ENCODE results near the gene ARID3C.

The ARID3C gene

GRCh38 chr9:34572628-34573027 is 56.2 kb downstream of the ARID3C start:
- H3K4me3 Mint-ChIP-seq = no peak overlapping the region
- peaks cover 6% of the 10 kb centered on the region for H3K4me1 Mint-ChIP-seq
- H3K36me3 Mint-ChIP-seq (ENCODE audit: insufficient read depth) = peaks cover 3% of the 10 kb centered on the region
- H3K27me3 Mint-ChIP-seq = peaks cover 86% of the 10 kb centered on the region
- no peak for DNase-seq (ENCODE audit: low spot score in 2 of 2)
- ATAC-seq (replicated peaks; ENCODE audit: extremely low read depth, poor library complexity, severe bottlenecking) = no peak
- H3K9me3 Mint-ChIP-seq = no peaks in the 10 kb centered on the region
- no peak overlapping the region for H3K27ac Mint-ChIP-seq (ENCODE audit: low read depth)

- DNase-seq (ENCODE audit: low spot score in 2 of 2) (no peak), ATAC-seq (replicated peaks; ENCODE audit: extremely low read depth, poor library complexity, severe bottlenecking) (no peak)
- no peaks in the 10 kb centered on the region for H3K36me3 Mint-ChIP-seq (ENCODE audit: insufficient read depth)
- H3K27ac Mint-ChIP-seq (ENCODE audit: low read depth) = no peak overlapping the region
- H3K27me3 Mint-ChIP-seq = peaks cover 86% of the 10 kb centered on the region
- H3K4me3 Mint-ChIP-seq = no peak overlapping the region
- H3K4me1 Mint-ChIP-seq = peaks cover under 1% of the 10 kb centered on the region
- H3K9me3 Mint-ChIP-seq = no peaks in the 10 kb centered on the region
Measured at GRCh38 chr9:34572092-34572491, 56.8 kb downstream of the ARID3C start.

DNA sequence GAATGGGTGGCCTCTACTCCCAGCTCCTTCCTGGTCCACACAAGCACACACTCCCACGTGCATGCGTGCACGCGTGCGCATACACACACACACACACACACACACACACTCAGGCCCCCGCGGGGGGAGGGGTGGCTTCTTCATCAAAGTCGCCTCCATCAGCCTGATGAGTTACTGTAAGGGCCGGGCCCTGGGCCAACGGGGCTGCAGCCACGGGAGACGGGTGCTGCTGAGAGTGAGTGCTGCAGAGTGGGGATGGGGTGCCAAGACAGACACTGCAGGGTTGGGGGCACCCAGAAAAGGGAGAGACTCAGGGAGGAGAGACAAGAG is 57.4 kb downstream of the ARID3C start:
- ATAC-seq (replicated peaks; ENCODE audit: extremely low read depth, poor library complexity, severe bottlenecking) (no peak), DNase-seq (ENCODE audit: low spot score in 2 of 2) (no peak)
- Mint-ChIP-seq H3K27me3 (peaks cover 86% of the 10 kb centered on the region), H3K27ac (ENCODE audit: low read depth) (no peak overlapping the region), H3K9me3 (no peaks in the 10 kb centered on the region), H3K4me3 (no peak overlapping the region), H3K36me3 (ENCODE audit: insufficient read depth) (no peaks in the 10 kb centered on the region), H3K4me1 (no peaks in the 10 kb centered on the region)

All from central memory CD8-positive, alpha-beta T cell (primary cell).